DMS79 treated with DMSO at 0.1 percent for 48 hours (cell line): Measurements from ENCODE around the gene ZNF787.

Source experiments
- DNase-seq: peaks from one replicate; lab custom pipeline; 2025; lab: John Stamatoyannopoulos, UW

Gene ZNF787

GRCh38 chr19:56087647-56088496 is 33.2 kb downstream of the ZNF787 start:
- no peak for DNase-seq

- no peak for DNase-seq
Observed at GRCh38 chr19:56086671-56087430, 34.2 kb downstream of the ZNF787 start.

- no peak for DNase-seq
Observed at GRCh38 chr19:56085571-56086275, 35.4 kb downstream of the ZNF787 start.

GRCh38 chr19:56084835-56085536 is 36.1 kb downstream of the ZNF787 start:
- no peak for DNase-seq

GRCh38 chr19:56083668-56084067 is 37.4 kb downstream of the ZNF787 start:
- no peak for DNase-seq

GRCh38 chr19:56080669-56081401 is 40.3 kb downstream of the ZNF787 start:
- peak; percentile 40 for DNase-seq

GRCh38 chr19:56079609-56080008 is 41.5 kb downstream of the ZNF787 start:
- no peak for DNase-seq

GRCh38 chr19:56076498-56076897 is 44.6 kb downstream of the ZNF787 start:
- DNase-seq: peak; percentile 33

GRCh38 chr19:56071151-56071550 is 49.9 kb downstream of the ZNF787 start:
- DNase-seq: no peak

GRCh38 chr19:56069642-56070041 is 51.5 kb downstream of the ZNF787 start:
- no peak for DNase-seq

- DNase-seq: peak; percentile 65
Observed at GRCh38 chr19:56066152-56067023, 54.7 kb downstream of the ZNF787 start.

GRCh38 chr19:56053596-56053995 is 67.5 kb downstream of the ZNF787 start:
- no peak for DNase-seq
